ENCODE results near the gene MOV10L1. TPM values are rescaled to one million over a fixed set of nuclear protein-coding genes. Genes with fewer than 3 reads are reported as not detected.

Gene MOV10L1
- total RNA-seq, 1 donor: 0.36 TPM

GRCh38 chr22:50197000-50197800 is 107.4 kb downstream of the MOV10L1 start:
- no peaks in the 10 kb centered on the region for H3K27me3 ChIP-seq (ENCODE audit: insufficient read depth, low read length)
- H3K4me2 ChIP-seq (ENCODE audit: insufficient read depth, low read length): no peak overlapping the region
- H3K36me3 ChIP-seq (ENCODE audit: insufficient read depth, low read length): peaks cover 16% of the 10 kb centered on the region
- H3K79me2 ChIP-seq (ENCODE audit: insufficient read depth, low read length): peaks cover 26% of the 10 kb centered on the region
- no peaks in the 10 kb centered on the region for H3K9me3 ChIP-seq (ENCODE audit: low read depth, low read length)
- no peak overlapping the region for H3K4me3 ChIP-seq (ENCODE audit: insufficient read depth, low read length)
- TF ChIP-seq CTCF (IDR thresholded peaks at IDR 0.05; ENCODE audit: extremely low read depth, low read depth, low read length): no peak
- no peak overlapping the region for H2AFZ ChIP-seq (ENCODE audit: low read length)
- H4K20me1 ChIP-seq (ENCODE audit: insufficient read depth, low read length): peaks cover 16% of the 10 kb centered on the region
- no peak overlapping the region for H3K27ac ChIP-seq (ENCODE audit: low read depth, low read length)
- DNase-seq (ENCODE audit: insufficient read length, low spot score, missing footprints): no peak
- H3K4me1 ChIP-seq (ENCODE audit: insufficient read depth, low read length): peaks cover 7% of the 10 kb centered on the region

GRCh38 chr22:50197856-50198623 is 108.2 kb downstream of the MOV10L1 start:
- H3K27me3 ChIP-seq (ENCODE audit: insufficient read depth, low read length): no peaks in the 10 kb centered on the region

GRCh38 chr22:50198624-50199017 is 108.8 kb downstream of the MOV10L1 start:
- no peak for DNase-seq (ENCODE audit: insufficient read length, low spot score, missing footprints)
- no peak for TF ChIP-seq CTCF (IDR thresholded peaks at IDR 0.05; ENCODE audit: extremely low read depth, low read depth, low read length)
- H2AFZ ChIP-seq (ENCODE audit: low read length): no peak overlapping the region
- H3K36me3 ChIP-seq (ENCODE audit: insufficient read depth, low read length): peaks cover 24% of the 10 kb centered on the region
- H3K27ac ChIP-seq (ENCODE audit: low read depth, low read length): no peak overlapping the region
- H3K4me1 ChIP-seq (ENCODE audit: insufficient read depth, low read length): peaks cover 9% of the 10 kb centered on the region
- H3K27me3 ChIP-seq (ENCODE audit: insufficient read depth, low read length): no peaks in the 10 kb centered on the region
- no peak overlapping the region for H3K4me2 ChIP-seq (ENCODE audit: insufficient read depth, low read length)
- H4K20me1 ChIP-seq (ENCODE audit: insufficient read depth, low read length): peaks cover 17% of the 10 kb centered on the region
- H3K4me3 ChIP-seq (ENCODE audit: insufficient read depth, low read length): no peak overlapping the region
- H3K9me3 ChIP-seq (ENCODE audit: low read depth, low read length): no peaks in the 10 kb centered on the region
- H3K79me2 ChIP-seq (ENCODE audit: insufficient read depth, low read length): peaks cover 25% of the 10 kb centered on the region

More at GRCh38 chr22:50197856-50198623, 108.2 kb downstream of the MOV10L1 start:
- Histone ChIP-seq H3K79me2 (ENCODE audit: insufficient read depth, low read length) (peaks cover 25% of the 10 kb centered on the region), H3K36me3 (ENCODE audit: insufficient read depth, low read length) (peaks cover 21% of the 10 kb centered on the region), H3K9me3 (ENCODE audit: low read depth, low read length) (no peaks in the 10 kb centered on the region), H3K4me3 (ENCODE audit: insufficient read depth, low read length) (no peak overlapping the region), H2AFZ (ENCODE audit: low read length) (no peak overlapping the region), H3K4me2 (ENCODE audit: insufficient read depth, low read length) (no peak overlapping the region), H3K4me1 (ENCODE audit: insufficient read depth, low read length) (peaks cover 9% of the 10 kb centered on the region), H4K20me1 (ENCODE audit: insufficient read depth, low read length) (peaks cover 17% of the 10 kb centered on the region), H3K27ac (ENCODE audit: low read depth, low read length) (no peak overlapping the region)
- DNase-seq (ENCODE audit: insufficient read length, low spot score, missing footprints): no peak
- no peak for TF ChIP-seq CTCF (IDR thresholded peaks at IDR 0.05; ENCODE audit: extremely low read depth, low read depth, low read length)

GRCh38 chr22:50199251-50199721 is 109.5 kb downstream of the MOV10L1 start:
- no peaks in the 10 kb centered on the region for H3K27me3 ChIP-seq (ENCODE audit: insufficient read depth, low read length)
- H2AFZ ChIP-seq (ENCODE audit: low read length): no peak overlapping the region
- H3K4me1 ChIP-seq (ENCODE audit: insufficient read depth, low read length): peaks cover 9% of the 10 kb centered on the region
- DNase-seq (ENCODE audit: insufficient read length, low spot score, missing footprints): no peak
- H3K9me3 ChIP-seq (ENCODE audit: low read depth, low read length): no peaks in the 10 kb centered on the region
- peaks cover 22% of the 10 kb centered on the region for H4K20me1 ChIP-seq (ENCODE audit: insufficient read depth, low read length)
- no peak for TF ChIP-seq CTCF (IDR thresholded peaks at IDR 0.05; ENCODE audit: extremely low read depth, low read depth, low read length)
- no peak overlapping the region for H3K4me2 ChIP-seq (ENCODE audit: insufficient read depth, low read length)
- H3K79me2 ChIP-seq (ENCODE audit: insufficient read depth, low read length): peaks cover 27% of the 10 kb centered on the region
- no peak overlapping the region for H3K4me3 ChIP-seq (ENCODE audit: insufficient read depth, low read length)
- H3K36me3 ChIP-seq (ENCODE audit: insufficient read depth, low read length): peaks cover 21% of the 10 kb centered on the region
- H3K27ac ChIP-seq (ENCODE audit: low read depth, low read length): no peak overlapping the region
